ENCODE measurements around the gene ZCCHC17.
"Not testable (repeated sequence)": the region's sequence is repeated elsewhere in the genome, so short reads cannot be mapped to it uniquely, and the experiment has no call there.

The ZCCHC17 gene, protein sequence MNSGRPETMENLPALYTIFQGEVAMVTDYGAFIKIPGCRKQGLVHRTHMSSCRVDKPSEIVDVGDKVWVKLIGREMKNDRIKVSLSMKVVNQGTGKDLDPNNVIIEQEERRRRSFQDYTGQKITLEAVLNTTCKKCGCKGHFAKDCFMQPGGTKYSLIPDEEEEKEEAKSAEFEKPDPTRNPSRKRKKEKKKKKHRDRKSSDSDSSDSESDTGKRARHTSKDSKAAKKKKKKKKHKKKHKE

DNA sequence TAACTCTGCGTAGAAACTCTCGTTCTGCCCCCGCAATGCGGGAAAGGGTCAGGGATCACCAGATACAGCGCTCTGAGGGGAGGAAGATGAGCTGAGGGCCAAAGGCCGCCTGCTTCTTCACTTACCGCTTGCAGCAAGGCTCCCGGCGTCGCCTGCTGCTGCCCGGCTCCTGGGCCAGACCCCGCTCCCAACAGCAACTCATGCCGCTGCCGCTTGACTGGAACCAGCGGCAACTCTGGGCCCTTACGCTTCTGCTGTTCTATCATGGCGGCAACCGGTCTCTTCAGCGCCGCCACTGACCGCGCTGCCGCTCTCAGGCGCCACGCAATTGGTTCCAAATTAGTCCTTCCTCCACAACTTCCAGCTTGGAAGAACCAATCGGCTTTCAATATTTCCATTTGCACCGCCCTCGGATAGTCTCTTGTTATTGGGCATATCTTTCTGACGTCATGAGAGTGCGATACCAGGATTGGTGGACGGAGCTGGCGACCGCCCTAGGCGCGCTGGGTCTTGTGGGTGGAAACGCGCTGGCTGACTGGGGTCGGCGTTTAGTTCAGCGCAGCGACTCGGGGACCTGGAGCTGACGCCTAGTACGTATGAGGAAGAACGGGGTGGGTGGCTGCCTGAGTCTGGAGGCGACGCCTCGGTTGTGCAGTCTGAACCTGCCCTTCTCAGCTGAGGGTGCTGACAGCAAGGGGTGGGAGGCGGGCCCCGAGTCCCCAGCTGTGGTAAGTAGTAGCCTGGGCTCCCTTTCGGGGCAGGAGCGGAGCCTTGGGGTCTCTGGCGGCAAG is at the start of gene ZCCHC17, which contains the start of gene SNRNP40:
Gene ZCCHC17 (plus strand): TSS at position 547 of the 791 bp plus-strand sequence. CDS start 13,067 bp downstream, outside the sequence.
Gene SNRNP40 (minus strand): TSS at position 303 of the 791 bp plus-strand sequence. CDS start 37 bp downstream, at position 266.
- peak; percentile 99 for DNase-seq

DNA sequence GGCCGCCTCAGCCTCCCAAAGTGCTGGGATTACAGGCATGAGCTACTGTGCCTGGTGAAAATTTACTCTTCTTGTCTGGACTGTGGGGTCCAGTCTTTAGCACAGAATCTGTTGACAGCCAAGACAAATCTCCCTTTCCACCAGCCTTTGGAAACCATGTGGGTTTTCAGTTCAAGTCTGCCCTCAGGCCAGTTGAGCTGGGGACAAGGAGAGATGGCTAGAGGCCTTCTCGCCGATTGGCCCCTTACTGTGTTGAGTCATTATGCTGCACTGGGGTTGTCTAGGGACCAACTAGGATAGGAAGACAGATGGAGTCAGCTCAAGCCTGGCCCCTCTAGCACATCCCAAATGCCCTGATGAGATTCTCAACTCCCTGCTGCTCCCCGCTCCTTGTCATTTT is 48.6 kb upstream of the ZCCHC17 start:
- DNase-seq = no peak

- DNase-seq = no peak
Observed at GRCh38 chr1:31249854-31250253, 47.0 kb upstream of the ZCCHC17 start.

DNA sequence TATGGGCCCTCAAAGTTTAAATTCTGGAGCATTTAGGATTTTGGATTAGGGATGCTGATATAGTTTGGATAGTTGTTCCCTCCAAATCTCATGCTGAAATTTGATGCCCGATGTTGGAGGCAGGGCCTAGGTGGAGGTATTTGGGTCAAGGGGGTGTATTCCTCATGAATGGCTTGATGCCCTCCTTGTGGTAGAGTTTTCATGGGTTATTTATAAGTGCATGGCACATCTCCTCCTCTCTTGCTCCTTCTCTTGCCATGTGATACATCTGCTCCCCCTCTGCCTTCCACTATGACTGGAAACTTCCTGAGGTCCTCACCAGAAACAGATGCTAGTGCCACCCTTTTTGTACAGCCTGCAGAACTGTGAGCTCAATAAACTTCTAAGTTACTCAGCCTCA is 39.6 kb upstream of the ZCCHC17 start:
- no peak for DNase-seq

- DNase-seq = no peak
Observed at GRCh38 chr1:31258581-31258980, 38.3 kb upstream of the ZCCHC17 start.

DNA sequence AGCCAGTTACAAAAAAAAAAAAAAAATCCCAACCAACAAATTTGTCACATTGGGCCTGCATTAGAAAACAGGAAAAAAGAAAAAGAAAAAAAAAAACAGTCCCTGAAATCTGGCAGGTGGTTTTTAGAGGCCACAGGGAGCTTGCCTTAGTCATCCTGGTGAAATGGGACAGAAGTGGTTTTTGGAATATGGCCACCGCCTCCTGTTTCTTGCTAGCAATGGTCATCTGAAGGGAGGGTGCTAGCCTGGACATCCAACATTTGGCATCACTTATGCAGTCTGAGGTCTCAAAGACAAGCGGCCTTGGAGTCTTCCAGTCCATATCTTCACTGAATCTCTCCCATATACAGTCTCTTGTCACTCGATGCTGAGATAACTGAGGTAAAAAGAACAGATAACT is 37.1 kb upstream of the ZCCHC17 start:
- no peak for DNase-seq

DNA sequence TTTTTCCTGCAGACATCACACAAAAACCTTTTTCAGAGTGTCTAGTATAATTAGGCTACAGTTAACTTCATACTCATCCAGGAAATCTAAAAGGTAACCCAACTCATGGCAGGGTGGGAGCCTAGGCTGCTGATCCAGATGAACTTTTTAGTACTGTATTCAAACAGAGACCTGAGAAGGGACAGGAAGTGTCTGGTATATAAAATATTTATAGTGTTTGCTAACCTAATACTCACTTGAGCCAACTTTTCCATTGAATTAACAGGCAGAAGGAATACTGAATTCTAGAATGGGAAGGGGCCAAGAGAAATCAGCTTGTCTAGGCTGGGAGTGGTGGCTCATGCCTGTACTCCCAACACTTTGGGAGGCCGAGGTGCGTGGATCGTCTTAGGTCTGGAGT is 34.9 kb upstream of the ZCCHC17 start:
- DNase-seq = no peak

DNA sequence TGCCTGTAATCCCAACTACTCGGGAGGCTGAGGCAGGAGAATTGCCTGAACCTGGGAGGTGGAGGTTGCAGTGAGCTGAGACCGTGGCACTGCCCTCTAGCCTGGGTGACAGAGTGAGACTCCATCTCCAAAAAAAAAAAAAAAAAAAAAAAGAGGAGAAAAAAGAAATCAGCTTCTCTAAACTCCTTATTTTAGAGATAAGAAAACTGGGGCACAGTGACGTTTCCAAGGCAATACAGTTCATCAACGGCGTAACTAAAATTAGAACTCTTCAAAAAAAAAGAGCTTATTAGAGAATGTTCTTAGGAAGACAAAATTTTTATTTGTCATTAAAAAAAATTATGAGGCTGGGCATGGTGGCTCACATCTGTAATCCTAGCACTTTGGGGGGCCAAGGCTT is 34.4 kb upstream of the ZCCHC17 start:
- not testable (repeated sequence) for DNase-seq

- DNase-seq = no peak
Observed at GRCh38 chr1:31263408-31263807, 33.4 kb upstream of the ZCCHC17 start.

- no peak for DNase-seq
Observed at GRCh38 chr1:31264790-31265386, 31.9 kb upstream of the ZCCHC17 start.

- DNase-seq = no peak
Observed at GRCh38 chr1:31266547-31266946, 30.3 kb upstream of the ZCCHC17 start.

DNA sequence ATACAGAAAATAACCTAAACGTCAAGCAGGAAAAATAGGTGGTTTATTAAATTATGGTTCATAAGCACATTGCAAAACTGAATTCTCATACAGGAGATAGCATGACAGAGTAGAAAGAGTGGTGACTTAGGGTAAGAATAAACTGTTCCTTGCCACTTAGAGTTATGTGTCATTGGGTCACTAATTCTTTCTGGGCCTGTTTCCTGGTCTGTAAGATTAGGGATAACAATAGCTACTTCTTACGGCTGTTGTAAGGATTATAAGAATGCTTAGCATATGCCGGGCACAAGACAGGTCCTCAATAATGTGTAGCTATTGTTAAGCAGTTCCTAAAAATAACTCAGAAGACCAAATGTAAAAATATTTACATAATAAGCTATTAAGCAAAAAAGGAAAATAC is 24.5 kb upstream of the ZCCHC17 start:
- DNase-seq = no peak

DNA sequence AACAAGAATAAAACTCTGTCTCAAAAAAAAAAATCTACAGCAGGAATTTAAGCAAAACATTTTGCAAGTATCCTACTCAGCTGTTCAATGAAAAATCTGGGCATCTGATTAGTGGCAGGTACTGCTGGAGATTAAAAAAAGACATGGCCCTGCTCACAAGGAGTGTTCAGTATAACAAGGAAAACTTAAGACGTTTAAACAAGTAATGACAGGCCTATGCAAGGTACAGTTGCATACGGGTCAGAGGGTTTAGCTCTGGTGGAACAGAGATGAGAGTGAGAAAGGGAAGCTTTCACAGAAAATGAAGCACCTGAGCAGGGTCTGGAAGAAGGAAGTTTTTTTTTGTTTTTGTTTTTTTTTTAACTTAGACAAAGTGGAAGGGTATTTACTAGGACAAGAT is 23.2 kb upstream of the ZCCHC17 start:
- DNase-seq = no peak

DNA sequence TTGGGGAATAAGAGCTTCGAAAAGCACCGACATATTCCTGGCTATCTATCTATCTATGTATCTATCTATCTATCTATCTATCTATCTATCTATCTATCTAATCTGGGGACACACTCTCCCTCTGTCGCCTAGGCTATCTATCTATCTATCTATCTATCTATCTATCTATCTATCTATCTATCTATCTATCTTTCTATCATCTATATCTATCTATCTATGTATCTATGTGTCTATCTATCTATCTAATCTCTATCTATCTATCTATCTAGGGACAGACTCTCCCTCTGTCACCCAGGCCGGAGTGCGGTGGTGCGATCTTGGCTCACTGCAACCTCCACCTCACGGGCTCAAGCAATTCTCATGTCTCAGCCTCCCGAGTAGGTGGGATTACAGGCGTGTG is 14.4 kb upstream of the ZCCHC17 start:
- not testable (repeated sequence) for DNase-seq

GRCh38 chr1:31287791-31288190 is 9.0 kb upstream of the ZCCHC17 start:
- not testable (repeated sequence) for DNase-seq

GRCh38 chr1:31289021-31289420 is 7.8 kb upstream of the ZCCHC17 start:
- DNase-seq = no peak

DNA sequence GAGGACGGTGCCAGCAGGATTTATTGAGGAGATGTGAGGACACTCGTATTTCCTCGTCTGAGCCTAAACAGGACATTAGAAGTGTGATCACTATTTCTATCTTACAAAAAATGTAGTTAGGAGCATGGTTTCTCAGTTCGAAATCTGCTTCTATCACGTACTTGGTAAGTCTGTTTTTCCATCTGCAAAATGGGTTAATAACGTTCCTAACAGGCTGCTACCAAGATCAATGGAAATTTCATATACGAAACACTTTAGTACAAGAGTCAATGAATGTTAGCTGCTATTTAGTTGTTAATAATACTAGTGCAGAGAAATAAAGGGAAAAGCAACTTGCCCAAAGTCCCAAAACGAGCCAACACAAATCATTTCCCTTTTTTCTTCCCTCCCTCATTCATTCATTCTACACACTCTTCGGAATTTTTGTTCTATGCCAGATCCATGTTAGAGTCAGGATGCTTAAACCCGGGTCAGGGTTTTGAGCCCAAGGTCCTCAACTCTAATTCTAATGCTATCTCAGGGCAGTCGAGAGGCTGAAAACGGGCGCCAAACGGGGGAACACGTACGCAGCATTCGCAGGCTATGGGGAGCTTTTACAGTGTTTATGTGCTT is 852 bp upstream of the ZCCHC17 start:
- no peak for DNase-seq

- no peak for DNase-seq
Observed at GRCh38 chr1:31297277-31298247, 730 bp downstream of the ZCCHC17 start.

DNA sequence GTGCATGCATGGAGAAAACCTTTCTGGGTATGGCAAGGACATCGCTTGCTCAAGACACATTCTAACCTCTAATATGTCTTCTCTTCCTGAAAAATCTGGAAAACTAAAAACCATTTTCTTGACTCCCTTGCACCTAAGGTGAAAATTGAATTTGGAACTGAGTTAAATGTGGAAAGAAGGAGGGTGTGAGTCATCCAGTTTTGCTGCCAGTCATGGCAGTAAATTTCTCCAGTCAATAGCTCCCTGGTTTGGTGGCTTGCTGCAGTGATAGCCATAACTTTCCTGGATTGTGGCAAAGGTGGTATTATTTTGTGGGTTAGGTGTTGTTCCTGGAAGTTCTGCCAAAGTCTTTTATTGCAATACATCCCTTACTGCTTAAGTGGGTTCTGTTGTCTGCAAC is 2.5 kb downstream of the ZCCHC17 start:
- no peak for DNase-seq

DNA sequence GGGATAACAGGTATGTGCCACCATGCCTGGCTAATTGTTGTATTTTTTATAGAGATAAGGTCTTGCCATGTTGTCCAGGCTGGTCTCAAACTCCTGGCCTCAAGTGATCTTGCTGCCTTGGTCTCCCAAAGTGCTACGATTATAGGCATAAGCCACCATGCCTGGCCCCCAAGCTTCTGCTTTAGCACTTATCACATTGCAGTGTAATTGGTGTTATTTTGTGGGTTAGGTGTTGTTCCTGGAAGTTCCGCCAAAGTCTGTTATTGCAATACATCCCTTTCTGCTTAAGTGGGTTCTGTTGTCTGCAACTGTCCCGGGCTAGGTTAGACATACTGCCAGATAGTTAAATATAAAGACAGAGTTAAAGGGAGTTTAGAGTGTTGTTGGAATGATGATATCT is 3.4 kb downstream of the ZCCHC17 start:
- no peak for DNase-seq

- DNase-seq = no peak
Observed at GRCh38 chr1:31302709-31303441, 6.0 kb downstream of the ZCCHC17 start.

- no peak for DNase-seq
Observed at GRCh38 chr1:31306278-31306677, 9.4 kb downstream of the ZCCHC17 start.

Data from DMS 273 treated with DMSO at 0.1 percent for 48 hours (cell line).